NT2/D1 (cell line): ENCODE data around the gene LIPE.

Experiments used
- DNase-seq: peaks from one replicate; pipeline ENCODE4 v3.0.0-alpha.2; 2011; ENCODE audit warnings: low read depth, low spot score
- H3K27me3 ChIP-seq: 2 replicates; pipeline ENCODE4 v1.6.0; 2011; ENCODE audit warnings: mild to moderate bottlenecking; ENCODE audit not compliant: insufficient read length, insufficient read depth
- H3K36me3 ChIP-seq: 2 replicates; pipeline ENCODE4 v1.6.1; 2011; ENCODE audit warnings: mild to moderate bottlenecking, low read length, mixed read lengths; ENCODE audit not compliant: insufficient read depth, insufficient read length
- H3K4me1 ChIP-seq: 2 replicates; pipeline ENCODE4 v1.5.1; 2011; ENCODE audit not compliant: insufficient read depth, insufficient read length
- H3K4me3 ChIP-seq: 2 replicates; pipeline ENCODE4 v1.5.1; 2011; ENCODE audit warnings: low read depth; ENCODE audit not compliant: insufficient read length
- H3K9ac ChIP-seq: 2 replicates; pipeline ENCODE4 v1.6.0; 2011; ENCODE audit warnings: low read depth; ENCODE audit not compliant: insufficient read length
- H3K9me3 ChIP-seq: 2 replicates; pipeline ENCODE4 v1.5.1; 2011; ENCODE audit warnings: mild to moderate bottlenecking, low read length; ENCODE audit not compliant: insufficient read depth
- SUZ12 ChIP-seq: IDR thresholded peaks from 2 replicates; pipeline ENCODE4 v1.6.1; 2011; ENCODE audit not compliant: insufficient read length, insufficient read depth; ENCODE audit errors: extremely low read depth
- YY1 ChIP-seq: IDR thresholded peaks from 2 replicates; pipeline ENCODE4 v1.6.1; 2011; ENCODE audit not compliant: insufficient read length, insufficient read depth
- ZNF274 ChIP-seq: IDR thresholded peaks from 2 replicates; pipeline ENCODE4 v1.6.1; 2011; ENCODE audit warnings: mild to moderate bottlenecking, low read depth, low read length

LIPE gene

GRCh38 chr19:42427313-42427712, at the start of gene LIPE:
LIPE (minus strand) TSS chr19:42427388; CDS start chr19:42427149, 239 bp downstream.
- no peaks in the 10 kb centered on the region for H3K36me3 ChIP-seq
- H3K4me1 ChIP-seq, result peaks cover 4% of the 10 kb centered on the region
- peaks cover 67% of the 10 kb centered on the region for H3K27me3 ChIP-seq
- DNase-seq, result no peak
- no peak within 1 kb of the TSS for H3K4me3 ChIP-seq
- peaks cover 8% of the 10 kb centered on the region; the same call in 1 of the 2 replicates for H3K9me3 ChIP-seq
- no peak within 1 kb of the TSS for H3K9ac ChIP-seq
- TF ChIP-seq ZNF274 (no peak), SUZ12 (no peak), YY1 (no peak)

GRCh38 chr19:42475366-42475765, 48.2 kb upstream of the LIPE start:
- no peak overlapping the region for H3K4me3 ChIP-seq

GRCh38 chr19:42474743-42475142, 47.6 kb upstream of the LIPE start:
- H3K4me1 ChIP-seq, result peaks cover 6% of the 10 kb centered on the region
- no peaks in the 10 kb centered on the region for H3K36me3 ChIP-seq
- DNase-seq, result no peak
- no peaks in the 10 kb centered on the region for H3K9me3 ChIP-seq
- H3K9ac ChIP-seq, result no peak overlapping the region
- H3K27me3 ChIP-seq, result no peaks in the 10 kb centered on the region
- TF ChIP-seq YY1 (no peak), ZNF274 (no peak), SUZ12 (no peak)
- H3K4me3 ChIP-seq, result no peak overlapping the region

More at GRCh38 chr19:42475366-42475765, 48.2 kb upstream of the LIPE start:
- TF ChIP-seq YY1 (no peak), ZNF274 (no peak), SUZ12 (no peak)
- Histone ChIP-seq H3K4me1 (peaks cover 6% of the 10 kb centered on the region), H3K9me3 (no peaks in the 10 kb centered on the region), H3K36me3 (no peaks in the 10 kb centered on the region), H3K9ac (no peak overlapping the region), H3K27me3 (no peaks in the 10 kb centered on the region)
- no peak for DNase-seq

GRCh38 chr19:42473686-42474085, 46.5 kb upstream of the LIPE start:
- H3K4me3 ChIP-seq, result no peak overlapping the region
- no peak overlapping the region for H3K9ac ChIP-seq

GRCh38 chr19:42472402-42473147, 45.4 kb upstream of the LIPE start:
- no peak for TF ChIP-seq SUZ12
- TF ChIP-seq ZNF274, result no peak
- no peak for TF ChIP-seq YY1
- Histone ChIP-seq H3K4me3 (no peak overlapping the region), H3K9ac (no peak overlapping the region), H3K27me3 (no peaks in the 10 kb centered on the region), H3K9me3 (no peaks in the 10 kb centered on the region), H3K4me1 (peaks cover 6% of the 10 kb centered on the region), H3K36me3 (no peaks in the 10 kb centered on the region)
- no peak for DNase-seq

More at GRCh38 chr19:42473686-42474085, 46.5 kb upstream of the LIPE start:
- DNase-seq, result peak; percentile 63
- Histone ChIP-seq H3K27me3 (no peaks in the 10 kb centered on the region), H3K36me3 (no peaks in the 10 kb centered on the region), H3K9me3 (no peaks in the 10 kb centered on the region), H3K4me1 (peaks cover 6% of the 10 kb centered on the region)
- TF ChIP-seq SUZ12, result no peak
- TF ChIP-seq ZNF274, result no peak
- no peak for TF ChIP-seq YY1

- DNase-seq, result no peak
- no peaks in the 10 kb centered on the region for H3K27me3 ChIP-seq
- no peaks in the 10 kb centered on the region for H3K36me3 ChIP-seq
- H3K4me3 ChIP-seq, result no peak overlapping the region
- no peak overlapping the region for H3K9ac ChIP-seq
- H3K9me3 ChIP-seq, result no peaks in the 10 kb centered on the region
- TF ChIP-seq SUZ12 (no peak), ZNF274 (no peak), YY1 (no peak)
- peaks cover 6% of the 10 kb centered on the region for H3K4me1 ChIP-seq
Measured at GRCh38 chr19:42471554-42472249, 44.5 kb upstream of the LIPE start.

GRCh38 chr19:42469311-42470235, 42.4 kb upstream of the LIPE start:
- H3K4me1 ChIP-seq, result peaks cover 8% of the 10 kb centered on the region
- TF ChIP-seq YY1 (no peak), ZNF274 (no peak), SUZ12 (no peak)
- no peaks in the 10 kb centered on the region for H3K27me3 ChIP-seq
- H3K9me3 ChIP-seq, result no peaks in the 10 kb centered on the region
- H3K36me3 ChIP-seq, result no peaks in the 10 kb centered on the region
- H3K4me3 ChIP-seq, result no peak overlapping the region
- no peak for DNase-seq
- no peak overlapping the region for H3K9ac ChIP-seq
